SK-N-SH treated with all-trans-retinoic acid at 6 μM for 48 hours (cell line): ENCODE results near the gene SYDE1.

Experiments used
- BACH2 ChIP-seq: fragments of 250-450 bp; sonication (Bioruptor Pico); IDR thresholded peaks from 2 replicates; pipeline ENCODE4 v1.9.0; 2021; ENCODE audit warnings: mild to moderate bottlenecking, borderline replicate concordance
- GLIS3 ChIP-seq: fragments of 250-450 bp; sonication (Bioruptor Pico); IDR thresholded peaks from 2 replicates; pipeline ENCODE4 v1.5.0; 2020; ENCODE audit warnings: mild to moderate bottlenecking, moderate library complexity
- POU6F1 ChIP-seq: fragments of 250-450 bp; sonication (Bioruptor Pico); IDR thresholded peaks from 2 replicates; pipeline ENCODE4 v1.8.0; 2021; ENCODE audit warnings: low read depth, mild to moderate bottlenecking, moderate library complexity, borderline replicate concordance
- RARB ChIP-seq: fragments of 250-450 bp; sonication (Bioruptor Pico); IDR thresholded peaks from 2 replicates; pipeline ENCODE4 v1.8.0; 2021; ENCODE audit warnings: mild to moderate bottlenecking, moderate library complexity
- SNAI2 ChIP-seq: fragments of 250-450 bp; sonication (Bioruptor Pico); IDR thresholded peaks from 2 replicates; pipeline ENCODE4 v1.5.0; 2020; ENCODE audit warnings: mild to moderate bottlenecking, moderate library complexity
- TCF4 ChIP-seq: fragments of 250-450 bp; sonication (Bioruptor Pico); IDR thresholded peaks from 2 replicates; pipeline ENCODE4 v1.8.0; 2021; ENCODE audit warnings: mild to moderate bottlenecking, moderate library complexity, borderline replicate concordance
- ZFP3 ChIP-seq: fragments of 250-450 bp; sonication (Bioruptor Pico); IDR thresholded peaks from 2 replicates; pipeline ENCODE4 v1.5.0; 2020; ENCODE audit warnings: mild to moderate bottlenecking, moderate library complexity
- ZFP30 ChIP-seq: fragments of 450-650 bp; formaldehyde crosslinking; IDR thresholded peaks from 2 replicates; pipeline ENCODE4 v1.5.0; 2022; ENCODE audit warnings: mild to moderate bottlenecking, moderate library complexity
- TF ChIP-seq, protein P1 (sequence below): fragments of 250-450 bp; sonication (Bioruptor Pico); IDR thresholded peaks from 2 replicates; pipeline ENCODE4 v1.5.1; 2020; ENCODE audit warnings: low read depth, mild to moderate bottlenecking, moderate library complexity
- TF ChIP-seq, protein P2 (sequence below): fragments of 250-450 bp; sonication (Bioruptor Pico); IDR thresholded peaks from 2 replicates; pipeline ENCODE4 v1.5.1; 2021; ENCODE audit warnings: mild to moderate bottlenecking, moderate library complexity
- TF ChIP-seq, protein P3 (sequence below): fragments of 250-450 bp; sonication (Bioruptor Pico); IDR thresholded peaks from 2 replicates; pipeline ENCODE4 v1.8.0; 2020; ENCODE audit warnings: mild to moderate bottlenecking, moderate library complexity, borderline replicate concordance

- no peak for TF ChIP-seq GLIS3 (CRISPR knock-in tag)
- TF ChIP-seq, protein P1, sequence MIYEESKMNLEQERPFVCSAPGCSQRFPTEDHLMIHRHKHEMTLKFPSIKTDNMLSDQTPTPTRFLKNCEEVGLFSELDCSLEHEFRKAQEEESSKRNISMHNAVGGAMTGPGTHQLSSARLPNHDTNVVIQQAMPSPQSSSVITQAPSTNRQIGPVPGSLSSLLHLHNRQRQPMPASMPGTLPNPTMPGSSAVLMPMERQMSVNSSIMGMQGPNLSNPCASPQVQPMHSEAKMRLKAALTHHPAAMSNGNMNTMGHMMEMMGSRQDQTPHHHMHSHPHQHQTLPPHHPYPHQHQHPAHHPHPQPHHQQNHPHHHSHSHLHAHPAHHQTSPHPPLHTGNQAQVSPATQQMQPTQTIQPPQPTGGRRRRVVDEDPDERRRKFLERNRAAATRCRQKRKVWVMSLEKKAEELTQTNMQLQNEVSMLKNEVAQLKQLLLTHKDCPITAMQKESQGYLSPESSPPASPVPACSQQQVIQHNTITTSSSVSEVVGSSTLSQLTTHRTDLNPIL = no peak
- no peak for TF ChIP-seq BACH2 (CRISPR knock-in tag)
- no peak for TF ChIP-seq TCF4 (CRISPR knock-in tag)
- no peak for TF ChIP-seq ZFP30
- TF ChIP-seq RARB (CRISPR knock-in tag) = no peak
- TF ChIP-seq, protein P2, sequence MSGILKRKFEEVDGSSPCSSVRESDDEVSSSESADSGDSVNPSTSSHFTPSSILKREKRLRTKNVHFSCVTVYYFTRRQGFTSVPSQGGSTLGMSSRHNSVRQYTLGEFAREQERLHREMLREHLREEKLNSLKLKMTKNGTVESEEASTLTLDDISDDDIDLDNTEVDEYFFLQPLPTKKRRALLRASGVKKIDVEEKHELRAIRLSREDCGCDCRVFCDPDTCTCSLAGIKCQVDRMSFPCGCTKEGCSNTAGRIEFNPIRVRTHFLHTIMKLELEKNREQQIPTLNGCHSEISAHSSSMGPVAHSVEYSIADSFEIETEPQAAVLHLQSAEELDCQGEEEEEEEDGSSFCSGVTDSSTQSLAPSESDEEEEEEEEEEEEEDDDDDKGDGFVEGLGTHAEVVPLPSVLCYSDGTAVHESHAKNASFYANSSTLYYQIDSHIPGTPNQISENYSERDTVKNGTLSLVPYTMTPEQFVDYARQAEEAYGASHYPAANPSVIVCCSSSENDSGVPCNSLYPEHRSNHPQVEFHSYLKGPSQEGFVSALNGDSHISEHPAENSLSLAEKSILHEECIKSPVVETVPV = no peak
- no peak for TF ChIP-seq POU6F1 (CRISPR knock-in tag)
- no peak for TF ChIP-seq ZFP3 (CRISPR knock-in tag)
- TF ChIP-seq, protein P3, sequence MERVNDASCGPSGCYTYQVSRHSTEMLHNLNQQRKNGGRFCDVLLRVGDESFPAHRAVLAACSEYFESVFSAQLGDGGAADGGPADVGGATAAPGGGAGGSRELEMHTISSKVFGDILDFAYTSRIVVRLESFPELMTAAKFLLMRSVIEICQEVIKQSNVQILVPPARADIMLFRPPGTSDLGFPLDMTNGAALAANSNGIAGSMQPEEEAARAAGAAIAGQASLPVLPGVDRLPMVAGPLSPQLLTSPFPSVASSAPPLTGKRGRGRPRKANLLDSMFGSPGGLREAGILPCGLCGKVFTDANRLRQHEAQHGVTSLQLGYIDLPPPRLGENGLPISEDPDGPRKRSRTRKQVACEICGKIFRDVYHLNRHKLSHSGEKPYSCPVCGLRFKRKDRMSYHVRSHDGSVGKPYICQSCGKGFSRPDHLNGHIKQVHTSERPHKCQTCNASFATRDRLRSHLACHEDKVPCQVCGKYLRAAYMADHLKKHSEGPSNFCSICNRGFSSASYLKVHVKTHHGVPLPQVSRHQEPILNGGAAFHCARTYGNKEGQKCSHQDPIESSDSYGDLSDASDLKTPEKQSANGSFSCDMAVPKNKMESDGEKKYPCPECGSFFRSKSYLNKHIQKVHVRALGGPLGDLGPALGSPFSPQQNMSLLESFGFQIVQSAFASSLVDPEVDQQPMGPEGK (CRISPR knock-in tag) = no peak
- no peak for TF ChIP-seq SNAI2 (CRISPR knock-in tag)
Observed at GRCh38 chr19:15105044-15105443, 2.2 kb upstream of the SYDE1 start.
